IPS-18c (cell line): ENCODE measurements around the gene GPS1.

Experiments
- H3K4me3 ChIP-seq: 2 replicates; pipeline ENCODE4 v1.7.0; 2013; ENCODE audit warnings: low read depth, mild to moderate bottlenecking, low read length, moderate library complexity; ENCODE audit not compliant: insufficient read depth
- H3K9me3 ChIP-seq: one replicate; pipeline ENCODE4 v1.6.1; 2013; ENCODE audit warnings: mild to moderate bottlenecking, low read length, moderate library complexity; ENCODE audit not compliant: control insufficient read depth, insufficient read depth

GPS1 gene

GRCh38 chr17:82098169-82098938 is 46.7 kb downstream of the GPS1 start, which contains the start of gene FASN:
Gene FASN, minus strand, starts transcription at chr17:82098236. Its CDS starts 1,791 bp downstream, at chr17:82096445.
- Histone ChIP-seq H3K9me3 (peaks cover 2% of the 10 kb centered on the region), H3K4me3 (peak within 1 kb of the TSS; percentile 72)

GRCh38 chr17:82098939-82099763 is 47.5 kb downstream of the GPS1 start:
- peak overlapping the region; percentile 70 for H3K4me3 ChIP-seq
- H3K9me3 ChIP-seq, result peaks cover 2% of the 10 kb centered on the region

- Histone ChIP-seq H3K9me3 (peaks cover 2% of the 10 kb centered on the region), H3K4me3 (no peak overlapping the region)
These were observed 49.0 kb downstream of the GPS1 start for GRCh38 chr17:82100502-82101298.

- H3K9me3 ChIP-seq, result peaks cover 2% of the 10 kb centered on the region
These were observed 49.6 kb downstream of the GPS1 start for GRCh38 chr17:82101301-82101715.

GRCh38 chr17:82101767-82102679 is 50.3 kb downstream of the GPS1 start:
- Histone ChIP-seq H3K9me3 (peaks cover 2% of the 10 kb centered on the region), H3K4me3 (no peak overlapping the region)

More at GRCh38 chr17:82101301-82101715, 49.6 kb downstream of the GPS1 start:
- H3K4me3 ChIP-seq, result no peak overlapping the region

- H3K9me3 ChIP-seq, result no peaks in the 10 kb centered on the region
- H3K4me3 ChIP-seq, result peak overlapping the region; percentile 24; the same call in 1 of the 2 replicates
These were observed 52.1 kb downstream of the GPS1 start for GRCh38 chr17:82103553-82104451.

- no peaks in the 10 kb centered on the region for H3K9me3 ChIP-seq
- no peak overlapping the region for H3K4me3 ChIP-seq
These were observed 53.2 kb downstream of the GPS1 start for GRCh38 chr17:82104797-82105416.

GRCh38 chr17:82105417-82105881 is 53.8 kb downstream of the GPS1 start:
- no peaks in the 10 kb centered on the region for H3K9me3 ChIP-seq
- no peak overlapping the region for H3K4me3 ChIP-seq

GRCh38 chr17:82105882-82106687 is 54.4 kb downstream of the GPS1 start:
- H3K4me3 ChIP-seq, result peak overlapping the region; percentile 10; the same call in 1 of the 2 replicates
- no peaks in the 10 kb centered on the region for H3K9me3 ChIP-seq

GRCh38 chr17:82106688-82107305 is 55.1 kb downstream of the GPS1 start:
- H3K4me3 ChIP-seq, result no peak overlapping the region; the same call in 1 of the 2 replicates
- H3K9me3 ChIP-seq, result no peaks in the 10 kb centered on the region
